GM19372 (cell line): Measurements from ENCODE around the gene LYPD8.
A peak's percentile ranks its signal among the peaks of the same experiment; 100 is the strongest.
"Not testable (repeated sequence)": the region's sequence is repeated elsewhere in the genome, so short reads cannot be mapped to it uniquely, and the experiment has no call there.

Source experiments
- ATAC-seq: cut with Tn5 transposase; IDR thresholded peaks from one replicate; pipeline ENCODE4 v1.9.1; 2021; ENCODE audit warnings: mild to moderate bottlenecking, low read depth, moderate library complexity; ENCODE audit not compliant: unreplicated experiment

LYPD8 gene

GRCh38 chr1:248755517-248755916, at the start of gene LYPD8:
TSS of gene LYPD8 (minus strand) at chr1:248755759. CDS start at chr1:248751081, 4,678 bp downstream.
- ATAC-seq = no peak

DNA sequence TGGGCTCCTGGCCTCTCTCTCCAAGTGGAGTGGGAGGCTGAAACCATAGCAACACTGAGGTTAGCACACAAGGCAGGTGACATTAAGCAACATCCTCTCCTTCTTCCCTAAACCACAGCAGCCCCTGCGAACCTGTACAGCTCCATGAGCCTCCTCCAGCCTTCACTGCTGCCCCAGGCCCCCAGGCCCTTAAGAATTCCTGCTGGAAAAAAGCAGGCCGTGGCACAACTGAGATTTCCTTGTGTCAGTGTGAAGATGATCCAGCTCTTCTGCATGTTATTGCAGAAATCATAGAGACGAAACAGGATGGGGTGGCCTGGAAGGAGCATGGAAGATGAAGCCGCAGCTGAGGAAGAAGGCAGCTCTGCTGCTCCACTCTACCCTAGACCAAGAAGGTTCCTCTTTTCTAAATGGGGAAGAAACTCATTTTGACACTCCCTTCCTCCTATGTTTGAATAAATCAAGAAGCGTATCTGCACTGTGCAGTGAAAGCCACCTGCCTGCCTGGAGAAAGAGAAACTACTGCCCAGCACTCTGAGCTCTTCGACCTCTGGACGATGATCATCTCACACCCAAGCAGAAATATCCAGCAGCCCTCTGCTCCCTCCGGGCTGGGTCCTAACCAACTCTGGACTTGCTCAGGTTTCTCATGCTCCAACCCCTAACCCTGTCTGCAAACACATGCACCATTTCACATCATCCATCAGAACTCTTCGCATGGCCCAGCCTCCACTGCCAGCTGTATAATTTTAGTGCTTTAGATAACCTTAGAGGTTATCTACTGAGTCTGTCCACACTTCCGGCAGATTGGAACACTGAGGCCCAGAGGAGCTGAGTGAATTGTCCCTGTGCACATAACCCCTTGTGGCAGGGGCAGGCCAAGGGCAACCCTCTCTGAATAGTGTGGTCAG, 49.5 kb upstream of the LYPD8 start:
- peak; percentile 85 for ATAC-seq

DNA sequence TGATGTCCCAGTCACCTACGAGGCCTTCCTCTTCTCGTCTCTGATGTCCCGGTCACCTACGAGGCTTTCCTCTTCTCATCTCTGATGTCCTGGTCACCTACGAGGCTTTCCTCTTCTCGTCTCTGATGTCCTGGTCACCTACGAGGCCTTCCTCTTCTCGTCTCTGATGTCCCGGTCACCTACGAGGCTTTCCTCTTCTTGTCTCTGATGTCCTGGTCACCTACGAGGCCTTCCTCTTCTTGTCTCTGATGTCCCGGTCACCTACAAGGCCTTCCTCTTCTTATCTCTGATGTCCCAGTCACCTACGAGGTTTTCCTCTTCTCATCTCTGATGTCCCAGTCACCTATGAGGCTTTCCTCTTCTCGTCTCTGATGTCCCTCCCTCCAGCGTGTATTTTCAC, 47.9 kb upstream of the LYPD8 start:
- ATAC-seq = not testable (repeated sequence)

DNA sequence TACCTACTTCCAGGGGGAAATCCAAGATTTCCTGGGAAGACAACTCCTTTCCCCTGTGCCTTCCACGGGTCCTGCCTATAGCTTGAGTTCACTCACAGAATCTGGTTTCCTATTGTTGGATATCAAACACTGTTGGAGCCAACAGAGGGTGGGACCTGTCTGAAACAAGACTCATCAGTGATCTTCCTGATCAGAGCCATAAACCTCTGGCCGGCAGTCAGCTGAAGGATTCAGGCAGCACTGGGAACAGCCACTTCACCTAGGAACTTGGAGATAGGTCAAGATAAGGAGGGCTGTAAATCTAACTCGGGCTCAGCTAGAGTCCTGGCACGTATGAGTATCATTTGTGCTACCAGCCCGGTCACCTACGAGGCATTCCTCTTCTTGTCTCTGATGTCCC, 46.9 kb upstream of the LYPD8 start:
- ATAC-seq = no peak

- ATAC-seq = no peak
Observed at GRCh38 chr1:248800459-248800858, 44.9 kb upstream of the LYPD8 start.

GRCh38 chr1:248798791-248799190, 43.2 kb upstream of the LYPD8 start:
- ATAC-seq = no peak

DNA sequence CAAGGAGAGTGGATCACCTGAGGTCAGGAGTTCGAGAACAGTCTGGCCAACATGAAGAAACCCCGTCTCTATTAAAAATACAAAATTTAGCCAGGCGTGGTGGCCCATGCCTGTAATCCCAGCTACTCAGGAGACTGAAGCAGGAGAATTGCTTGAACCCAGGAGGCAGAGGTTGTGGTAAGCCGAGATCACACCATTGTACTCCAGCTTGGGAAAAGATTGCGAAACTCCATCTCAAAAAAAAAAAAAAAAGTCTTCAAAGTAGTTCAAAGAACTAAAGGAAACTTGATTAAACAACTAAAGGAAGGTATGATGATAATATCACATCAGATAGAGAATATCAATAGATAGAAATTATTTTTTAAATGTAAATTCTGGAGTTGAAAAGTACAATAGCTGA, 39.1 kb upstream of the LYPD8 start:
- not testable (repeated sequence) for ATAC-seq

DNA sequence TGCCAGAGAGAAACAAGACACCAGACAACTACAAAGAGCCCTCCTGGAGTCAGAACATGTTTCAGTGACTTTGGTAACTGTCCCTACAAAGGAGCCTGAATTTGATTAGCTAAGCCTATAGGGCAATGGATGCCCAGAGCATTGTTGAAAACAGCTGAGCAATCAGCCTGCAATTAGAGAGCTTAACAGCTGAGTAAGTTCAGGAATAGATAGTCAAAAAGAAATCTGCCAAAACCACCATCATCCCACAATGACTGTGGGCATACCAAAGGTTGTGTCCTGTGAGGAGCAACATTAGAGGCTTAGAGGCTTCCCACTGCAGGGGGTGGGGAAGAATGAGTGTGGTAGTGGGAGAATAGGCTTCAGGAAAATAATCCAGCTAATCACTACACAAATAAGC, 38.0 kb upstream of the LYPD8 start:
- peak; percentile 71 for ATAC-seq

- ATAC-seq = no peak
Observed at GRCh38 chr1:248792342-248792741, 36.8 kb upstream of the LYPD8 start.

DNA sequence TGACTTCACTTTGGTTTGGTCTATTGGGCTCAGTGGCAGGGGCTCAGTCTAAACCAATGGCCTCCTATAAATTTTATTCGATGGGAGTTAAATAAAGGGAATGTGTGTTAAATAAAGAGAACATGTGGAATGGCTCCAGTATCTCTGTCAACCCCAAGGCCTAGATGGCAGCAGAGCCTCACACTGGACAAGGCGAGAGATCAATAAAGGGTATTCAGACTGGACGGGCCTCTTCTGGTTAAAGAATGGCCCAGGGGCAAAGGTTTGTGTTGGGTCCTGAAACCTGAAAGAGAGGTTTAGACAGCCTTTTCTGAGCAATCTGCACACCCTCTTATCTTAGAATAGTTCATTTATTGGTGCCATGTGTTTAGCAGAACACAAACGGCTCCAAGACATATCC, 35.5 kb upstream of the LYPD8 start:
- ATAC-seq = no peak

GRCh38 chr1:248790456-248790855, 34.9 kb upstream of the LYPD8 start:
- no peak for ATAC-seq

DNA sequence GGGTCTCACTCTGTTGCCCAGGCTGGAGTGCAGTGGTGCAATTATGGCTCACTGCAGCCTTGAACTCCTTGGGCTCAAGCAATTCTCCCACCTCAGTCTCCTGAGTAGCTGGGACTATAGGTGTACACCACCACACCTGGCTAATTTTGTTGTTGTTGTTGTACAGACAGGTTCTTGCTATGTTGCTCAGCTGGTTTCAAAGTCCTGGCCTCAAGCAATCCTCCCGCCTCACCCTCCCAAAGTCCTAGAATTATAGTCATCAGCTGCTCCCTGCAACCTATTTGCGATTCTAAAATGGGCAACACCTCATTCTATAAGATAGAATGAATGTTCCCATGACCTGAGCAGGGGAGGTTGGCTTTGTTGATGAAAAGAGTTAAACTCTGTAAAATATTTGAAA, 33.8 kb upstream of the LYPD8 start:
- not testable (repeated sequence) for ATAC-seq

DNA sequence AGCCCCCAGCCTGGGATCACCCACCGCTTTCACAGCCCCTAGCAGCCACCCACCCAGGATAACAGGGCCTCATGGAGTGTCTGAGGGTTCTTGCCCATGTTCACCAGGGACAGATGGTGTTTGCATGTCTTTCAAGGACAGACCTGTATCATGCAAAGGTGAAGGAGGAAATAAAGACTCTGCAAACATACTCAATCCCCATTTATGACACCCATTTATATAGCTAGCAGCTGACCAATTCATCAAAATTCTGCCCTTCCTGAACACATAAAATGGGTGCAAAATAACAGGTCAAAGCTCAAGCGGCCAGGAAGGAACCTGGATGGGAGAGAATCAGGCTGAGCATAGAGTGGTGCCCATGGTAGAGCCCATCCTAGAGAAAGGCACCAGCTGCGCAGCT, 32.8 kb upstream of the LYPD8 start:
- ATAC-seq = no peak

- no peak for ATAC-seq
Observed at GRCh38 chr1:248787430-248787829, 31.9 kb upstream of the LYPD8 start.

DNA sequence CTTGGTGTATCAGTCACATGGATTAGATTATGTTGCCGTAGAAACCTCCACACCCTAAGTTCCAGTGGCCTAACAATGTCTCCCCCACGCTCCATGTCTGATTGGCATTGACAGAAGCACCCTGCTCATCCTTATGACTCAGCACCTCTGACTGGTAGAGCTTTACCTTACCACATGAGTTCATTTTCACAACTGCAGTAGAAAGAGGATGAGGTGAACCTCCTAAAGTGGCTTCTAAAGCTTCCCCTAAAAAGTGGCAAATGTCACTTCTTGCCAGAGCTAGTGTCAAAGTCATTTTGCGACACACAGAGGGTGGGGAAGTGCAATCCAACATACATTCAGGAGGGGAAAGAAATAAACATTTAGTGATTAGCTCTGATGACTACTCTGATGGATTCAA, 30.6 kb upstream of the LYPD8 start:
- ATAC-seq = no peak

GRCh38 chr1:248783367-248783766, 27.8 kb upstream of the LYPD8 start:
- ATAC-seq = no peak

GRCh38 chr1:248782416-248783141, 27.0 kb upstream of the LYPD8 start:
- ATAC-seq = no peak

GRCh38 chr1:248779350-248779749, 23.8 kb upstream of the LYPD8 start:
- ATAC-seq = no peak

DNA sequence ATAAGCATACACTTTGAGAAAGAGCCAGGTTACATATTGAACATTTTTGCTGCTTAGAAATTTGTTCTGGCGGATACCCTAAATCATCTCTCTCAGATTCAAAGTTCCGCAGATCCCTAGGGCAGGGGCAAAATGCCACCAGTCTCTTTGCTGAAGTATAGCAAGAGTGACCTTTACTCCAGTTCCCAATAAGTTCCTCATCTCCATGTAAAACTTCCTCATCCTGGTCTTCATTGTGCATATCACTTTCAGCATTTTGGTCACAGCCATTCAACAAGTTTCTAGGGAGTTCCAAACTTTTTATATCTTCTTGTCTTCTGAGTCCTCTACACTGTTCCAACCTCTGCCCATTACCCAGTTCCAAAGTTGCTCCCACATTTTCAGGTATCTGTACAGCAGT, 23.3 kb upstream of the LYPD8 start:
- no peak for ATAC-seq

DNA sequence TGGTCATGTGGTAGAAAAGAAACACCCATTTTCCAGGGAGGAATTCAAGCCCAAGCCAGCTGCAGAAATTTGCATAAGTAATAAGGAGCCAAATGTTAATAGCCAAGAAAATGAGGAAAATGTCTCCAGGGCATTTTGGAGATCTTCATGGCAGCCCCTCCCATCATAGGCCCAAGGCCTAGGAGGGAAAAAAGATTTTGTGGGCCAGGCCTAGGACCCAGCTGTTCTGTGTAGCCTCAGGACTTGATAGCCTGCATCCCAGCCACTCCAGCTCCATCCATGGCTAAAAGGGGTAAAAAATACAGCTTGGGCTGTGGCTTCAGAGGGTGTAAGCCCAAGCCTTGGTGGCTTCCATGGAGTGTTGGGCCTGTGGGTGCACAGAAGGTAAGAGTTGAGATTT, 21.4 kb upstream of the LYPD8 start:
- ATAC-seq = no peak

DNA sequence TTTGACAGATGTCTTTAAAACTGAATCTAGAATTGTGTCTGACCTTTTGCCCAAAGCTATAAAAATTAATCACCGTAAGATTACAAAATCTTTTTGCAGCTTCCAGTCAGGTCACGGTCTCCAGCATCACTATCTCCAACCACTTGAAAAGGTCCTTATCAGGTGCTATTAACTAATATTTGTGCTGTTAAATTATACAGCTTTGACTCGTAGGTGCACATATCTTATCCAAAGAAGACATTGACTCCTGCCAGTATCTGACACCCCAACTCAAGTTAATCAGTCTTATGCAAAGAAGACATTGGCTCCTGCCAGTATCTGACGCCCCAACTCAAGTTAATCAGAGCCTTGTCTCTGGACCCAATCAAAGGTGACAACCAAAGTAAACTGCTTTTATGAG, 19.9 kb upstream of the LYPD8 start:
- ATAC-seq = no peak

GRCh38 chr1:248759644-248760043, 4.1 kb upstream of the LYPD8 start:
- no peak for ATAC-seq
